A673 (cell line): ENCODE data around the gene SOX4.

Source experiments
- CTCF ChIP-seq: fragments of 300-800, 200-600 bp; sonication (generic); conservative IDR thresholded peaks from 2 replicates; pipeline ENCODE4 v1.5.1; 2017; ENCODE audit warnings: low read depth, mild to moderate bottlenecking, antibody characterized with exemption, low read length, moderate library complexity, mixed read lengths
- EZH2 ChIP-seq: fragments of 200-600 bp; sonication (generic); IDR thresholded peaks from 2 replicates; pipeline ENCODE4 v1.6.1; 2017; ENCODE audit warnings: borderline replicate concordance, low read depth, mild to moderate bottlenecking, mixed read lengths, antibody characterized with exemption, low read length; ENCODE audit not compliant: poor library complexity, severe bottlenecking

GRCh38 chr6:21587179-21587960 is 6.2 kb upstream of the SOX4 start:
- TF ChIP-seq CTCF (no peak; the same call in 1 of the 2 replicates), EZH2 (no peak)
